HPDE6-E6E7 (cell line): ENCODE measurements around the gene USP30.
A peak's percentile ranks its signal among the peaks of the same experiment; 100 is the strongest.
"Not testable (repeated sequence)": the region's sequence is repeated elsewhere in the genome, so short reads cannot be mapped to it uniquely, and the experiment has no call there.

Experiments
- DNase-seq: peaks from one replicate; pipeline ENCODE4 v3.0.0; 2011; ENCODE audit warnings: missing footprints; ENCODE audit errors: extremely low spot score

USP30 gene

GRCh38 chr12:109053382-109054123 is 1.2 kb downstream of the USP30 start:
- DNase-seq = no peak

- not testable (repeated sequence) for DNase-seq
Observed at GRCh38 chr12:109054124-109054513, 1.7 kb downstream of the USP30 start.

- no peak for DNase-seq
Observed at GRCh38 chr12:109054520-109054919, 2.1 kb downstream of the USP30 start.

DNA sequence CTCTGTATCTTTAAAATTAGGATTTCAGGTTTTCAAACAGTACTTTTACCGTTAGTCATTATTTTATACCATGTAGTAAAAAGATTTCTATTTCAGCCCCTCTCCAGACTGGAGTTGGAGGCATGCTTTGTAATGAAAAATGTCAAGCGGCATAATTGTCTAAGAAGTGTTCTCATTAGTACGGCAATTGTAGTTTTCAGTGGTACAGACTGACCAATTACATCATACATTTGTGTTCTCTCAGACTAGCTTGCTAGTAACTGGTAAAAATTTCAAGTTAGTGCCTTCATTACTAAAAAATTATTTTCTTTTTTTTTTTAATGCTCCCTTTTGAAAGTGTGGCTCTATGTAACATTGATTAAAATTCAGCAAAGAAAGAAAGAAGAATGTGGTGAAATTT is 4.5 kb downstream of the USP30 start:
- no peak for DNase-seq

DNA sequence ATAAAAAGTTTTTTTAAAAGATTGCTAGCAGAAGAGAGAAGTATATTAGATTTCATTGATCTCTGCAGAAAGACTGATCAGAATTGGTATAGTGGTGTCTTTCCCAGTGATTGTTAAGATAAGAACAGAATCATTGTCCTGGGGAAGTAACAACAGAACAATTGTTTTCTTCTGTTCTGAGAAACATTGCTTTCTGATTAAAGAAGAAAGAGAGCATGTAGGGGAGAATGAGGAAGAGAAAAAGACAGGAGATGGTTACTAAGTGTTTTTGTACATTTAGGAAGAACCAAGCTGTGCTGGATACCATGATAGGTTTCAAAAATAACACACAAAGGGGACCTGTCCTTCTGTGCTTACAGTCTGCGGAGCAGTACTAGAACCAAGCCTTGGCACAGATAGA is 5.0 kb downstream of the USP30 start:
- no peak for DNase-seq

- DNase-seq = no peak
Observed at GRCh38 chr12:109058773-109059172, 6.4 kb downstream of the USP30 start.

DNA sequence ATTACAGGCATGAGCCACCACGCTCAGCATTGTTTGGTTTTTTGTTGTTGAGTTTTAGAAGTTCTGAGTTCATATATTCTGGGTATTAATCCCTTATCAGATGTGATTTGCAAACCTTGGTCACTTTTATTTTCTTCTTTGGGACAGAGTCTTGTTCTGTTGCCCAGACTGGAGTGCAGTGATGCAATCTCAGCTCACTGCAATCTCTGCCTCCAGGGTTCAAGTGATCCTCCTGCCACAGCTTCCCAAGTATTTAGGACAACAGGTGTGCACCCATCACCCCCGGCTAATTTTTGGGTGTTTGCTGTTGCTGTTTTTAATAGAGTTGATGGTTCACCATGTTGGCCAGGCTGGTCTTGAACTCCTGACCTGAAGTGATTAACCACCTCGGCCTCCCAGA is 11.8 kb downstream of the USP30 start:
- no peak for DNase-seq

DNA sequence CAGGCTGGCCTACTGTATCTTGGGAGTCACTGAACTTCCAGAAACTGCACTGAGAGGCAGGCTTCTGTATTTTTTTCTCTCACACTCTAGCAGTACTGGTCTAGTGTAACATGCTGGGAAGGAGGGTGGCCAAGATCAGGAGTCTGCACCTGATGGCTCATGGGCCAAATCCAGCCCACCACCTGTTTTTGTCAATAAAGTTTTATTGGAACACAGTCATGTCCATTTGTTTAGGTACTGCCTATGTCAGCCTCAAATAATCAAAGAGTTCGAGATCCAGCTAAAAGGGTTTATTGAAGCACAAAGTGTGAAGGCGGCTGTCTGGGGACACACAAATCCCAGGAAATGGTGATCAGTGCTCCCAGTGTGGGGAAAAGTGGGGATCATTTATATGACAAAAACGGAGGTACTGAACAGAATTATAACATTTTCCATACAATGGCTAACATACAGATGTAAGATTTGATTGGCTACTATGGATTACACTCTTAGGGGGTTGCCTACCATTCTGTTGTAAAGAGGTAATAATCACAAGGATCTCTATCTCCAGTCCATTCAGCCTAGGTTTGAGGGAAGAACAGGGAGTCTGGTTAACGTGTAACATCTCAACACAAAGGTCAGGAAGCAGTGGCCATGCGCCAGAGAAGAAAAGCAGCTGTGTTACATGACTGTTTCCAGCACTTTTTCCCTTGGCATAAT is 12.9 kb downstream of the USP30 start:
- no peak for DNase-seq

GRCh38 chr12:109065853-109066193 is 13.4 kb downstream of the USP30 start:
- DNase-seq = no peak

- no peak for DNase-seq
Observed at GRCh38 chr12:109069307-109070271, 17.2 kb downstream of the USP30 start.

GRCh38 chr12:109074866-109075265 is 22.5 kb downstream of the USP30 start:
- DNase-seq = no peak

- DNase-seq = no peak
Observed at GRCh38 chr12:109082751-109083150, 30.4 kb downstream of the USP30 start.

- DNase-seq = no peak
Observed at GRCh38 chr12:109084425-109084824, 32.0 kb downstream of the USP30 start.

- no peak for DNase-seq
Observed at GRCh38 chr12:109085590-109085989, 33.2 kb downstream of the USP30 start.

- DNase-seq = no peak
Observed at GRCh38 chr12:109087250-109087649, 34.9 kb downstream of the USP30 start.

DNA sequence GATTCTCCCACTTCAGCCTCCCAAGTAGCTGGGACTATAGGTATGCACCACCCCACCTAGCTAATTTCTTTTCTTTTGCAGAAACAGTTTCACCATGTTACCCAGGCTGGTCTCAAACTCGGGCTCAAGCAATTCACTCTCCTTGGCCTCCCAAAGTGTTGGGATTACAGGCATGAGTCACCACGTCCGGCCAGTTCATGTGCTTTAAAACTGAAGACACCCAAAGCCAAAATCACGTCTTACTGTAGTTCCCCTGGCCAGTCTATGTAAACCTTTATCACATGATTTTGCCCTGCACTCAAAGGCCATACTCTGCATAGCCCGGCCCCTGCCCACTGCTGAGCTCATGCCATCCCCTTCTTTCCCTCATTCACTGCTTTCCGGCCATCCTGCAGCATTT is 36.4 kb downstream of the USP30 start:
- no peak for DNase-seq

DNA sequence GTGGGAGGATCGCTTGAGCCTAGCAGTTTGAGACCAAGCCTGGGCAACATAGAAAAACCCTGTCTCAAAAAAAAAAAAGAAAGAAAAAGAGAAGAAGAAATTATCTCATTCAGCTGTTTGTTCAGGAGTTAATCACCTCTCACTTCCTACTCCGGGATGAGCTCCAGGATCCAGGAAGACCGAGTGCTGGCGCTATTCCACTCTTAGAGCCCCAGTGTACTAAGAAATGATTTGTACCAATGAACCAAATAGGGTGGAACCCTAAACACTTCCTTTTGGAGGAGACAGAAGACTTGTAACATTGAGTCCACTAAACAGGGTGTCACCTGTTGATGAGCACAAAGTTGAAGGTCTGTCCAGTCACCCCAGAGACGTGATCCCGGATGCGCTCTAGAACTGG is 37.3 kb downstream of the USP30 start:
- DNase-seq = no peak

DNA sequence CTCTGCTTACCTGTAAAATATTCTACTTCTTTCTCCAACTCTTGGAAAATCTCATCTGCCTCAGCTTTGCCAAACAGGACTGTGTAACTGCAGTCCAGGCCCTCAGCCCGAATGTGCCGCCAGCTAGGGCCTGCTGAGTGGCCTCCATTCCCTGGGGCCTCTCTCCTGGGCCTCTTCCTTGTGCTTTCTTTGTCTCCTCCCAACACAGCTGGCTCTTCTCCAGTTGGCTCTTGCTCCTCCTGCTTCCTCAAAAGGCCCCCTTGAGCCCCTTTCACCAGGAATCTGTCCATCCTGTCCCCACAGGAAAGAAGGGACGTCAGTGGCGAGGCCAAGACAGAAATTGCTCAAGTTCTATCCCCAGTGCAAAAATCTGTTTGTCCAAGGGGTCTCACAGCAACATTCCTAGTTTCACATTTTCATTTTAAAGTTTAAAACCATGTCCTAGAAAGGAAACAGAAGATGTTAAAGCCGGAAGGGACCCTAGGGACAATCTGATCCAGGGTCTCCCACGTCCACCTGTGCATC is 40.2 kb downstream of the USP30 start:
- no peak for DNase-seq

- peak; percentile 90 for DNase-seq
Observed at GRCh38 chr12:109093022-109093918, 40.9 kb downstream of the USP30 start, which contains the start of gene ALKBH2. Gene ALKBH2 (minus strand): TSS chr12:109093472. CDS start chr12:109092786, 686 bp downstream.

- no peak for DNase-seq
Observed at GRCh38 chr12:109097140-109097434, 44.7 kb downstream of the USP30 start.
